Thyroid gland (tissue), 4 donors: Measurements from ENCODE around the gene WDR37.

Experiments
- CTCF ChIP-seq, 6 experiments: fragments of 200-600 bp in 3 of 6; fragments of 450-650 bp in 3 of 6; sonication (generic) in 3 of 6; IDR thresholded peaks; one replicate each; pipeline ENCODE4 v1.5.1; 2016 to 2019; ENCODE audit warnings: antibody characterized with exemption in 6 of 6, mild to moderate bottlenecking in 2 of 6, inconsistent platforms in 1 of 6, moderate library complexity in 1 of 6
- POLR2A ChIP-seq, 2 donors: fragments of 450-650 bp; IDR thresholded peaks; one replicate each; pipeline ENCODE4 v1.6.1; 2017; ENCODE audit warnings: antibody characterized with exemption in 2 of 2, mild to moderate bottlenecking in 2 of 2, moderate library complexity in 1 of 2

DNA sequence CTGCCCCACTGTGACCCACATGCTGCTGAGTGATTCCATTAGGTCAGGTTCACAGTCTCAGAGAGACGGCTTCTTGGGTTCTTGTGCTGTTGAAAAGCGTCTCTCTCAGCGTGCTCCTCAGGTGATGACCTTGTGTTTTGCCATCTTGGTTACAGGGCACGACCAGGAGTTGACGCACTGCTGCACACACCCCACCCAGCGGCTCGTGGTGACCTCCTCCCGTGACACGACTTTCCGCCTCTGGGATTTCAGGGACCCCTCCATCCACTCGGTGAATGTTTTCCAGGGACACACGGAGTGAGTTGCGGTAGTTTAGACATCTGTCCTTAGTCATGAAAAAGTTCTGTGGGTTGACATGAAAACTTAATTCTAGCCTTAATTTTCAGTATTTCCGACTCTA lies 48.8 kb downstream of the WDR37 start:
- TF ChIP-seq CTCF (IDR thresholded peaks at IDR 0.05) (no peak), POLR2A (IDR thresholded peaks at IDR 0.05) (no peak)
